Measurements from ENCODE around the gene TYMP. TPM values are rescaled to one million over a fixed set of nuclear protein-coding genes. Genes with fewer than 3 reads are reported as not detected.
"Not testable (repeated sequence)": the region's sequence is repeated elsewhere in the genome, so short reads cannot be mapped to it uniquely, and the experiment has no call there.

Gene TYMP
- total RNA-seq, 1 experiment from 2014 or later, result 56.0 TPM

DNA sequence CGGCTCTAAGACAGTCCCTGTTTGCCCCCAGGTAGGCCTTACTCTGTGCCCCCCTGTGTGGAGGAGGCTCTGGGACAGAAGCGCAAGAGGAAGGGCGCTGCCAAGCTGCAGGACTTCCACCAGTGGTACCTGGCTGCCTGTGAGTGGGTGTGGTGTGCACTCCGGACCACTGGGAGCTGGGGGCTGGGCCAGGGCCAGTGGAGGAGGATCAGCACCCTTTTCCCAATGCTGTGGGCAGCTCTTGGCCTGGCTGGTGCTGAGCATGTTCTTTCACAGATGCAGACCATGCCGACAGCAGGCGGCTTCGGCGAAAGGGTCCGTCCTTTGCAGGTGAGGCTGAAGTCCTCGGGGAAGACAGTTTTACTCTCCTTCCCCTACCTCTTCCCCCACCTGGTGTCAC, 8.1 kb downstream of the TYMP start:
- no peaks in the 10 kb centered on the region for H3K27me3 ChIP-seq (ENCODE audit: control insufficient read depth, insufficient read depth, low read length)
- no peaks in the 10 kb centered on the region; the same call in 1 of the 2 replicates for H3K36me3 ChIP-seq (ENCODE audit: control insufficient read depth, insufficient read depth, low read length)

DNA sequence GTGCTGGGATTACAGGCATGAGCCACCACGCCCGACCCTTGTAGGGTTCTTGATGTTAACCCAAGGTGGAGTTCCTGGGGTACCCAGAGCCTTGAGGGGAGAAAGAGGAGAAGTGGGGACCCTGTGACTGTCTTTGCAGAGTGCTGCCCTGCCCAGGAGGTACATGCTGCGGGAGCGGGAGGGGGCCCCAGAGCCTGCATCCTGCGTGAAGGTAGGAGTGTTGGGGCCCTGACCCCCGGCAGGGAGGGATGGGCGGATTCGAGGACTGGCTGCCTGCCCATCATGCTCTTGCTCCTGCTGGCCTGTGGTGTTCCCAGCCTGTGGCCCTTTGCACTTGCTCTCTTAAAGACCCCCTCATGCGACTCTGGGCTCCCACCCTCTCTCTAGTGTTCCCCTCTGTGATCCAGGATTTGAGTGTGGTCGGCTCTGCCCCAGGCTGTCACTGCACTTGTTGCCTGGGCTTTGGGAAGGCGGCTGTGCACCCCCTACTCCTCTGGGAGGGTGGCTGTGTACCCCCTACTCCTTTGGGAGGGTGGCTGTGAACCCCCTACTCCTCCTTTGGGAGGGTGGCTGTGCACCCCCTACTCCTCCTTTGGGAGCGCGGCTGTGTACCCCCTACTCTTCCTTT, 8.9 kb downstream of the TYMP start:
- in situ Hi-C loops (cut with HindIII; ENCODE audit: low pct_unique_long_range_greater_than_20kb, low sequenced_read_pairs) (no loop called here), intact Hi-C loops (cut with micrococcal nuclease; ENCODE audit: unreplicated experiment) (no loop called here)
- TF ChIP-seq TCF7L2 (IDR thresholded peaks at IDR 0.05; ENCODE audit: low read depth, low read length) (no peak), SIN3A (IDR thresholded peaks at IDR 0.05; ENCODE audit: borderline replicate concordance, insufficient read depth, low read depth, low read length) (no peak), POLR2AphosphoS5 (IDR thresholded peaks at IDR 0.05; ENCODE audit: low read depth, low read length) (no peak)
- TF ChIP-seq, protein P1, sequence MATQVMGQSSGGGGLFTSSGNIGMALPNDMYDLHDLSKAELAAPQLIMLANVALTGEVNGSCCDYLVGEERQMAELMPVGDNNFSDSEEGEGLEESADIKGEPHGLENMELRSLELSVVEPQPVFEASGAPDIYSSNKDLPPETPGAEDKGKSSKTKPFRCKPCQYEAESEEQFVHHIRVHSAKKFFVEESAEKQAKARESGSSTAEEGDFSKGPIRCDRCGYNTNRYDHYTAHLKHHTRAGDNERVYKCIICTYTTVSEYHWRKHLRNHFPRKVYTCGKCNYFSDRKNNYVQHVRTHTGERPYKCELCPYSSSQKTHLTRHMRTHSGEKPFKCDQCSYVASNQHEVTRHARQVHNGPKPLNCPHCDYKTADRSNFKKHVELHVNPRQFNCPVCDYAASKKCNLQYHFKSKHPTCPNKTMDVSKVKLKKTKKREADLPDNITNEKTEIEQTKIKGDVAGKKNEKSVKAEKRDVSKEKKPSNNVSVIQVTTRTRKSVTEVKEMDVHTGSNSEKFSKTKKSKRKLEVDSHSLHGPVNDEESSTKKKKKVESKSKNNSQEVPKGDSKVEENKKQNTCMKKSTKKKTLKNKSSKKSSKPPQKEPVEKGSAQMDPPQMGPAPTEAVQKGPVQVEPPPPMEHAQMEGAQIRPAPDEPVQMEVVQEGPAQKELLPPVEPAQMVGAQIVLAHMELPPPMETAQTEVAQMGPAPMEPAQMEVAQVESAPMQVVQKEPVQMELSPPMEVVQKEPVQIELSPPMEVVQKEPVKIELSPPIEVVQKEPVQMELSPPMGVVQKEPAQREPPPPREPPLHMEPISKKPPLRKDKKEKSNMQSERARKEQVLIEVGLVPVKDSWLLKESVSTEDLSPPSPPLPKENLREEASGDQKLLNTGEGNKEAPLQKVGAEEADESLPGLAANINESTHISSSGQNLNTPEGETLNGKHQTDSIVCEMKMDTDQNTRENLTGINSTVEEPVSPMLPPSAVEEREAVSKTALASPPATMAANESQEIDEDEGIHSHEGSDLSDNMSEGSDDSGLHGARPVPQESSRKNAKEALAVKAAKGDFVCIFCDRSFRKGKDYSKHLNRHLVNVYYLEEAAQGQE (IDR thresholded peaks at IDR 0.05; ENCODE audit: insufficient read depth in 1 of 2, low read depth in 2 of 2, low read length in 1 of 2), result no peak
- TF ChIP-seq, protein P2, sequence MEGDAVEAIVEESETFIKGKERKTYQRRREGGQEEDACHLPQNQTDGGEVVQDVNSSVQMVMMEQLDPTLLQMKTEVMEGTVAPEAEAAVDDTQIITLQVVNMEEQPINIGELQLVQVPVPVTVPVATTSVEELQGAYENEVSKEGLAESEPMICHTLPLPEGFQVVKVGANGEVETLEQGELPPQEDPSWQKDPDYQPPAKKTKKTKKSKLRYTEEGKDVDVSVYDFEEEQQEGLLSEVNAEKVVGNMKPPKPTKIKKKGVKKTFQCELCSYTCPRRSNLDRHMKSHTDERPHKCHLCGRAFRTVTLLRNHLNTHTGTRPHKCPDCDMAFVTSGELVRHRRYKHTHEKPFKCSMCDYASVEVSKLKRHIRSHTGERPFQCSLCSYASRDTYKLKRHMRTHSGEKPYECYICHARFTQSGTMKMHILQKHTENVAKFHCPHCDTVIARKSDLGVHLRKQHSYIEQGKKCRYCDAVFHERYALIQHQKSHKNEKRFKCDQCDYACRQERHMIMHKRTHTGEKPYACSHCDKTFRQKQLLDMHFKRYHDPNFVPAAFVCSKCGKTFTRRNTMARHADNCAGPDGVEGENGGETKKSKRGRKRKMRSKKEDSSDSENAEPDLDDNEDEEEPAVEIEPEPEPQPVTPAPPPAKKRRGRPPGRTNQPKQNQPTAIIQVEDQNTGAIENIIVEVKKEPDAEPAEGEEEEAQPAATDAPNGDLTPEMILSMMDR (IDR thresholded peaks at IDR 0.05), result no peak
- no peaks in the 10 kb centered on the region for H3K9me3 ChIP-seq (ENCODE audit: control insufficient read depth, insufficient read depth, low read depth, low read length)
- H3K4me3 ChIP-seq (ENCODE audit: low read depth in 2 of 2, low read length in 2 of 2), result no peak overlapping the region
- no peaks in the 10 kb centered on the region for H3K27me3 ChIP-seq (ENCODE audit: control insufficient read depth, insufficient read depth, low read length)
- CTCF ChIA-PET, result no interaction called here
- H3K4me1 ChIP-seq (ENCODE audit: control insufficient read depth, insufficient read depth, low read length), result no peaks in the 10 kb centered on the region
- no peak overlapping the region for H3K27ac ChIP-seq (ENCODE audit: low read length)
- no peaks in the 10 kb centered on the region; the same call in 1 of the 2 replicates for H3K36me3 ChIP-seq (ENCODE audit: control insufficient read depth, insufficient read depth, low read length)
- no peak for ATAC-seq
- DNase-seq (ENCODE audit: low read depth, low spot score), result no peak
- POLR2A ChIA-PET, result no interaction called here
- no TSS peak for BruUV-seq (replicated peaks)

More for the DNA sequence above, 8.1 kb downstream of the TYMP start:
- no peak overlapping the region for H3K4me3 ChIP-seq (ENCODE audit: low read depth in 2 of 2, low read length in 2 of 2)
- ATAC-seq (no peak), DNase-seq (ENCODE audit: low read depth, low spot score) (no peak)
- no TSS peak for BruUV-seq (replicated peaks)
- no peak overlapping the region for H3K27ac ChIP-seq (ENCODE audit: low read length)
- H3K4me1 ChIP-seq (ENCODE audit: control insufficient read depth, insufficient read depth, low read length), result no peaks in the 10 kb centered on the region
- ChIA-PET POLR2A (no interaction called here), CTCF (no interaction called here)
- no peaks in the 10 kb centered on the region for H3K9me3 ChIP-seq (ENCODE audit: control insufficient read depth, insufficient read depth, low read depth, low read length)
- intact Hi-C loops (cut with micrococcal nuclease; ENCODE audit: unreplicated experiment), result no loop called here
- TF ChIP-seq SIN3A (IDR thresholded peaks at IDR 0.05; ENCODE audit: borderline replicate concordance, insufficient read depth, low read depth, low read length) (no peak), POLR2AphosphoS5 (IDR thresholded peaks at IDR 0.05; ENCODE audit: low read depth, low read length) (no peak), TCF7L2 (IDR thresholded peaks at IDR 0.05; ENCODE audit: low read depth, low read length) (no peak)
- TF ChIP-seq, protein P1 (IDR thresholded peaks at IDR 0.05; ENCODE audit: insufficient read depth in 1 of 2, low read depth in 2 of 2, low read length in 1 of 2), result no peak
- TF ChIP-seq, protein P2 (IDR thresholded peaks at IDR 0.05), result no peak
- in situ Hi-C loops (cut with HindIII; ENCODE audit: low pct_unique_long_range_greater_than_20kb, low sequenced_read_pairs), result no loop called here

DNA sequence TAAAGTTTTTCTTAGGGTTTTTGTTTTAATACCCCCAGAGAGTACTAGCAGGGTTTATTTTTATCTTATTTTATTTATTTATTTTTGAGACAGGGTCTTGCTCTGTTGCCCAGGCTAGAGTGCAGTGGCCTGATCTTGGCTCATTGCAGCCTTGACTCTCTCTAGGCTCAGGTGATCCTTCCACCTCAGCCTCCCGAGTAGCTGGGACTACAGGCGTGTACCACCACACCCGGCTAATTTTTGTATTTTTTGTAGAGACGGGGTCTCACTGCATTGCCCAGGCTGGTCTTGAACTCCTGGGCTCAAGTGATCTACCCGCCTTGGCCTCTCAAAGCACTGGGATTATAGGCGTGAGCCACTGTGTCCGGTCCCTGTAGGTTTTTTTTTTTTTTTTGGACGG, 9.6 kb downstream of the TYMP start:
- H3K4me1 ChIP-seq (ENCODE audit: control insufficient read depth, insufficient read depth, low read length); CTCF ChIA-PET; BruUV-seq (replicated peaks); H3K4me3 ChIP-seq (ENCODE audit: low read depth in 2 of 2, low read length in 2 of 2); ATAC-seq; in situ Hi-C loops (cut with HindIII; ENCODE audit: low pct_unique_long_range_greater_than_20kb, low sequenced_read_pairs); POLR2A ChIA-PET; H3K9me3 ChIP-seq (ENCODE audit: control insufficient read depth, insufficient read depth, low read depth, low read length); H3K27me3 ChIP-seq (ENCODE audit: control insufficient read depth, insufficient read depth, low read length); DNase-seq (ENCODE audit: low read depth, low spot score); H3K36me3 ChIP-seq (ENCODE audit: control insufficient read depth, insufficient read depth, low read length); H3K27ac ChIP-seq (ENCODE audit: low read length); intact Hi-C loops (cut with micrococcal nuclease; ENCODE audit: unreplicated experiment): not testable (repeated sequence)
